ENCODE measurements around the gene MTMR10.

DNA sequence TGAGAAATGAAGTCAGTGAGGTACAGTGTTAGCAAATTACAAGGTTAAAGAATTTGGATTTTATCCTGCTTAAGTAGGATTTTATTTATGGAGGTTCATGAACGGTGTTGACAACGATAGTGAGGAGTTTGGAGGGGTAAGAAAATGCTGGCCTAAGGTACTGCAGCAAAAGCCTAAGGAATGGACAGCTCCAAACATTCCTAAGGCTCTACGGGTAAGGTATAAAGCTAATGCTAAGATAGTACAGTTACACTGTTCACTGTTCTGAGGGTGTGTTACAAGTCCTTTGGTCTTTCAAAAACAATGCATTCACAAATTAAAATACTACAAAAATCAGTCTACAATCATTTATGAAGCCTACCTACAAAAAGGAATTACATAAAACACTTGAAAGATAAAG lies 7.3 kb downstream of the MTMR10 start:
- TF ChIP-seq, protein P1, sequence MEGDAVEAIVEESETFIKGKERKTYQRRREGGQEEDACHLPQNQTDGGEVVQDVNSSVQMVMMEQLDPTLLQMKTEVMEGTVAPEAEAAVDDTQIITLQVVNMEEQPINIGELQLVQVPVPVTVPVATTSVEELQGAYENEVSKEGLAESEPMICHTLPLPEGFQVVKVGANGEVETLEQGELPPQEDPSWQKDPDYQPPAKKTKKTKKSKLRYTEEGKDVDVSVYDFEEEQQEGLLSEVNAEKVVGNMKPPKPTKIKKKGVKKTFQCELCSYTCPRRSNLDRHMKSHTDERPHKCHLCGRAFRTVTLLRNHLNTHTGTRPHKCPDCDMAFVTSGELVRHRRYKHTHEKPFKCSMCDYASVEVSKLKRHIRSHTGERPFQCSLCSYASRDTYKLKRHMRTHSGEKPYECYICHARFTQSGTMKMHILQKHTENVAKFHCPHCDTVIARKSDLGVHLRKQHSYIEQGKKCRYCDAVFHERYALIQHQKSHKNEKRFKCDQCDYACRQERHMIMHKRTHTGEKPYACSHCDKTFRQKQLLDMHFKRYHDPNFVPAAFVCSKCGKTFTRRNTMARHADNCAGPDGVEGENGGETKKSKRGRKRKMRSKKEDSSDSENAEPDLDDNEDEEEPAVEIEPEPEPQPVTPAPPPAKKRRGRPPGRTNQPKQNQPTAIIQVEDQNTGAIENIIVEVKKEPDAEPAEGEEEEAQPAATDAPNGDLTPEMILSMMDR (IDR thresholded peaks at IDR 0.05): no peak
- TF ChIP-seq POLR2A (IDR thresholded peaks at IDR 0.05) (no peak), EP300 (IDR thresholded peaks at IDR 0.05) (no peak)

Measured in sigmoid colon (tissue), 4 donors.